Osteoblast (primary cell): Measurements from ENCODE around the gene PKD1L1. TPM values are rescaled to one million over a fixed set of nuclear protein-coding genes. Genes with fewer than 3 reads are reported as not detected.

Source experiments
- DNase-seq: peaks from one replicate; pipeline ENCODE4 v3.0.0; 2011; ENCODE audit warnings: low spot score, mixed read lengths; ENCODE audit not compliant: insufficient read length; ENCODE audit errors: missing footprints
- H2AFZ ChIP-seq: 2 replicates; pipeline ENCODE4 v1.6.0; 2011; ENCODE audit warnings: mild to moderate bottlenecking, low read length
- H3K27ac ChIP-seq: 2 replicates; pipeline ENCODE4 v1.5.1; 2011; ENCODE audit warnings: mild to moderate bottlenecking, low read depth, low read length, moderate library complexity
- H3K27me3 ChIP-seq: 2 replicates; pipeline ENCODE4 v1.6.0; 2012; ENCODE audit warnings: mild to moderate bottlenecking, control low read depth, inconsistent platforms, low read length, moderate library complexity; ENCODE audit not compliant: insufficient read depth
- H3K36me3 ChIP-seq: 2 replicates; pipeline ENCODE4 v1.5.1; 2011; ENCODE audit warnings: mild to moderate bottlenecking, low read length, control low read depth, moderate library complexity; ENCODE audit not compliant: insufficient read depth
- H3K4me1 ChIP-seq: 2 replicates; pipeline ENCODE4 v1.5.1; 2011; ENCODE audit warnings: mild to moderate bottlenecking, low read length, control low read depth, moderate library complexity; ENCODE audit not compliant: insufficient read depth
- H3K4me2 ChIP-seq: 2 replicates; pipeline ENCODE4 v1.6.0; 2011; ENCODE audit warnings: mild to moderate bottlenecking, low read length; ENCODE audit not compliant: insufficient read depth
- H3K4me3 ChIP-seq: fragments of 200-600 bp; sonication (generic); 3 replicates; pipeline ENCODE4 v1.5.1; 2012; ENCODE audit warnings: mild to moderate bottlenecking, low read length, inconsistent platforms; ENCODE audit not compliant: insufficient read depth
- H3K79me2 ChIP-seq: 2 replicates; pipeline ENCODE4 v1.6.0; 2012; ENCODE audit warnings: mild to moderate bottlenecking, low read length, control low read depth, inconsistent platforms; ENCODE audit not compliant: insufficient read depth
- H3K9me3 ChIP-seq: 2 replicates; pipeline ENCODE4 v1.5.1; 2011; ENCODE audit warnings: low read depth, low read length, control low read depth
- H4K20me1 ChIP-seq: 2 replicates; pipeline ENCODE4 v1.6.0; 2012; ENCODE audit warnings: mild to moderate bottlenecking, low read length, control low read depth; ENCODE audit not compliant: insufficient read depth
- total RNA-seq: library from RNA; depleted of rRNA; stranded (reverse); fragments of >200 nt; gene quantifications from 2 replicates; pipeline ENCODE4 v1.2.3, GENCODE V29; 2012
- TF ChIP-seq, protein P1 (sequence below): IDR thresholded peaks from 2 replicates; pipeline ENCODE4 v1.5.1; 2011; ENCODE audit warnings: mild to moderate bottlenecking, low read depth, low read length, moderate library complexity; ENCODE audit errors: extremely low read depth

The PKD1L1 gene
- total RNA-seq, 1 donor, result under 0.01 TPM

DNA sequence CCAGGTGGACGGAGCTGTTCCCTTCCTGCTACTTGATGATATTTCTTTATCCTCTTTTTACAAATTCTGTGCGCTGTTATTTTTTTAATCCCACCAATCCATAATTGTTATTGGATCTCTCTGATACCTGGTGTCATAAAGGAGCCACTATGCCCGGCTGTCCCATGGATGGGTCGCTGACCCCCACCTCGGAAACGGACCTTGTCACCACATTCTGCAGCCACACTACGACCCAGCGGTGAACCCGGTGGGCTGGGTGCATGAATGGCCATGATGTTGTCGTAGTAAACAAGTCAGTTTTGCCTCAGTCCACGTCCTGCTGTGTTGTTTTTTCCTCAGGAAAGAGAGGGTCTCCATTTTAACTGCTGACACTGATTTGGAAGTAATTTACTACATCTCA lies 112.2 kb downstream of the PKD1L1 start:
- Histone ChIP-seq H3K27me3 (peaks cover 10% of the 10 kb centered on the region), H3K9me3 (no peaks in the 10 kb centered on the region), H4K20me1 (no peaks in the 10 kb centered on the region), H3K36me3 (no peaks in the 10 kb centered on the region), H3K4me2 (no peak overlapping the region), H2AFZ (no peak overlapping the region), H3K27ac (no peak overlapping the region), H3K4me3 (no peak overlapping the region), H3K79me2 (no peaks in the 10 kb centered on the region), H3K4me1 (no peaks in the 10 kb centered on the region)
- no peak for DNase-seq
- TF ChIP-seq, protein P1, sequence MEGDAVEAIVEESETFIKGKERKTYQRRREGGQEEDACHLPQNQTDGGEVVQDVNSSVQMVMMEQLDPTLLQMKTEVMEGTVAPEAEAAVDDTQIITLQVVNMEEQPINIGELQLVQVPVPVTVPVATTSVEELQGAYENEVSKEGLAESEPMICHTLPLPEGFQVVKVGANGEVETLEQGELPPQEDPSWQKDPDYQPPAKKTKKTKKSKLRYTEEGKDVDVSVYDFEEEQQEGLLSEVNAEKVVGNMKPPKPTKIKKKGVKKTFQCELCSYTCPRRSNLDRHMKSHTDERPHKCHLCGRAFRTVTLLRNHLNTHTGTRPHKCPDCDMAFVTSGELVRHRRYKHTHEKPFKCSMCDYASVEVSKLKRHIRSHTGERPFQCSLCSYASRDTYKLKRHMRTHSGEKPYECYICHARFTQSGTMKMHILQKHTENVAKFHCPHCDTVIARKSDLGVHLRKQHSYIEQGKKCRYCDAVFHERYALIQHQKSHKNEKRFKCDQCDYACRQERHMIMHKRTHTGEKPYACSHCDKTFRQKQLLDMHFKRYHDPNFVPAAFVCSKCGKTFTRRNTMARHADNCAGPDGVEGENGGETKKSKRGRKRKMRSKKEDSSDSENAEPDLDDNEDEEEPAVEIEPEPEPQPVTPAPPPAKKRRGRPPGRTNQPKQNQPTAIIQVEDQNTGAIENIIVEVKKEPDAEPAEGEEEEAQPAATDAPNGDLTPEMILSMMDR, result no peak

DNA sequence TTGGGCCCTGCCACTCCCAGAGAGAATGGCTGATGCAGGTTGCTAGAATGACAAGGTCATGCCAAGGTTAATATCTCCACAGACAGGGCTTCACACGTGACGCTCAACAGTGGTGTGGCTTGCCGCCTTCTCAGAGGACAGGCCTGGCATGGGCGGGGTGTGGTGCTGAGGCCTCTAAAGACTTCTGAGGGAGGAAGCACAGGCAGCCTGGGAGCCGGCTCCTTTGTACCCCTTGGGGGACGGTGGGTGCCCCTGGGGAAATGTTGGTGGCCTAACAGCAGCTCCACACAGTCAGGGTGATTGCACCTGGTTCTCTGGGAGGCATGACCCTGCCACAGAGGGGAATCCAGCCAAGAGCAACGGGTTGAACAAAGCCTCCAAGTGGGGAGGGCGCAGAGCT lies 115.1 kb downstream of the PKD1L1 start:
- Histone ChIP-seq H3K4me3 (no peak overlapping the region), H3K27ac (no peak overlapping the region), H2AFZ (no peak overlapping the region), H4K20me1 (no peaks in the 10 kb centered on the region), H3K9me3 (no peaks in the 10 kb centered on the region), H3K27me3 (peaks cover 10% of the 10 kb centered on the region), H3K4me2 (no peak overlapping the region), H3K4me1 (no peaks in the 10 kb centered on the region), H3K79me2 (no peaks in the 10 kb centered on the region), H3K36me3 (no peaks in the 10 kb centered on the region)
- DNase-seq, result no peak
- TF ChIP-seq, protein P1, result no peak

- Histone ChIP-seq H3K4me1 (no peaks in the 10 kb centered on the region), H3K27ac (no peak overlapping the region), H4K20me1 (no peaks in the 10 kb centered on the region), H3K4me3 (no peak overlapping the region), H3K79me2 (no peaks in the 10 kb centered on the region), H3K27me3 (peaks cover 7% of the 10 kb centered on the region), H3K9me3 (no peaks in the 10 kb centered on the region), H3K4me2 (no peak overlapping the region), H3K36me3 (no peaks in the 10 kb centered on the region), H2AFZ (no peak overlapping the region)
- no peak for DNase-seq
- TF ChIP-seq, protein P1, result no peak
Observed at GRCh38 chr7:47832105-47832715, 116.1 kb downstream of the PKD1L1 start.

GRCh38 chr7:47830015-47830414 lies 118.3 kb downstream of the PKD1L1 start:
- H3K27ac ChIP-seq, result no peak overlapping the region
- H3K4me2 ChIP-seq, result no peak overlapping the region
- no peaks in the 10 kb centered on the region for H3K27me3 ChIP-seq
- no peak overlapping the region for H2AFZ ChIP-seq
- no peak for DNase-seq
- no peak overlapping the region for H3K4me3 ChIP-seq
- H3K79me2 ChIP-seq, result no peaks in the 10 kb centered on the region
- H3K9me3 ChIP-seq, result no peaks in the 10 kb centered on the region
- no peaks in the 10 kb centered on the region for H4K20me1 ChIP-seq
- TF ChIP-seq, protein P1, result no peak
- no peaks in the 10 kb centered on the region for H3K4me1 ChIP-seq
- no peaks in the 10 kb centered on the region for H3K36me3 ChIP-seq
